HCT116 (cell line): ENCODE data around the gene TNRC6C. TPM values are rescaled to one million over a fixed set of nuclear protein-coding genes. Genes with fewer than 3 reads are reported as not detected.

Source experiments
- ATAC-seq: fragments of 200-7000 bp; cut with Tn5 transposase; 2 replicates; pipeline ENCODE4 v1.9.1; 2020; ENCODE audit warnings: mild to moderate bottlenecking, moderate library complexity
- BruUV-seq: library from RNA; stranded (reverse); fragments of 400-500 nt; replicated peaks from 2 replicates; lab custom pipeline; 2021; lab: Mats Ljungman, UMichigan
- CTCF ChIA-PET: fragments of 300-600 bp; sonication (Branson Sonifier 250); formaldehyde crosslinking; loops from one replicate; lab custom pipeline; 2021; ENCODE audit warnings: antibody characterized with exemption; lab: Charles Lee
- POLR2A ChIA-PET: fragments of 300-600, 350-600 bp; sonication (Branson Sonifier 250); formaldehyde crosslinking; loops from one replicate; lab custom pipeline; 2021; ENCODE audit warnings: antibody characterized with exemption; lab: Charles Lee
- RAD21 ChIA-PET, 2 experiments: fragments of 300-600 bp; sonication (Branson Sonifier 250); formaldehyde crosslinking; loops; one replicate each; lab custom pipeline; 2023; ENCODE audit warnings: low total read pairs in 2 of 2; ENCODE audit not compliant: uncharacterized antibody in 2 of 2, unreplicated experiment in 2 of 2, low non-redundant PET in 1 of 2; lab: Charles Lee
- DNase-seq: peaks from one replicate; pipeline ENCODE4 v3.0.0-alpha.2; 2010; ENCODE audit warnings: low read depth, low spot score
- H2AFZ ChIP-seq: fragments of 200-600 bp; shearing (Covaris generic), sonication (generic); 2 replicates; pipeline ENCODE4 v1.6.1; 2017; ENCODE audit warnings: low read depth, mixed run types, mixed read lengths, antibody characterized with exemption, low read length; ENCODE audit not compliant: poor library complexity, severe bottlenecking
- H3K27ac ChIP-seq: 2 replicates; pipeline ENCODE4 v1.5.1; 2012; ENCODE audit warnings: low read depth, low read length
- H3K27me3 ChIP-seq: fragments of 200-600 bp; sonication (generic); 2 replicates; pipeline ENCODE4 v1.6.1; 2016; ENCODE audit warnings: mixed run types, low read length, mixed read lengths; ENCODE audit not compliant: insufficient read depth
- H3K36me3 ChIP-seq, 2 experiments: fragments of 200-500 bp in 1 of 2; fragments of 200-600 bp in 1 of 2; sonication (Bioruptor generic) in 1 of 2; sonication (generic) in 1 of 2; 2 replicates each; pipeline versions ENCODE4 v1.5.1 to v1.6.1; 2014 to 2016; ENCODE audit warnings: low read length in 2 of 2, inconsistent platforms in 1 of 2, mixed read lengths in 1 of 2, mixed run types in 1 of 2; ENCODE audit not compliant: insufficient read depth in 2 of 2, control insufficient read depth in 1 of 2
- H3K4me1 ChIP-seq, 2 experiments: fragments of 200-600 bp in 1 of 2; sonication (generic) in 1 of 2; 2 replicates each; pipeline versions ENCODE4 v1.5.1 to v1.6.1; 2012 to 2017; ENCODE audit warnings: low read length in 2 of 2, inconsistent platforms in 1 of 2, mild to moderate bottlenecking in 1 of 2, mixed read lengths in 1 of 2, mixed run types in 1 of 2, moderate library complexity in 1 of 2; ENCODE audit not compliant: insufficient read depth in 2 of 2, control insufficient read depth in 1 of 2
- H3K4me2 ChIP-seq: fragments of 200-600 bp; sonication (generic); 2 replicates; pipeline ENCODE4 v1.6.1; 2017; ENCODE audit warnings: mixed run types, low read length, mixed read lengths
- H3K4me3 ChIP-seq, 2 experiments: fragments of 200-600 bp in 1 of 2; sonication (generic) in 1 of 2; replicated peaks in 1 of 2; 2 replicates each; pipeline ENCODE4 v1.5.1; 2011 to 2016; ENCODE audit warnings: low read length in 2 of 2, control low read depth in 1 of 2, low read depth in 1 of 2, mild to moderate bottlenecking in 1 of 2, mixed read lengths in 1 of 2, mixed run types in 1 of 2
- H3K79me2 ChIP-seq: fragments of 200-600 bp; sonication (generic); 2 replicates; pipeline ENCODE4 v1.6.1; 2017; ENCODE audit warnings: mild to moderate bottlenecking, mixed run types, low read length, moderate library complexity, mixed read lengths; ENCODE audit not compliant: insufficient read depth
- H3K9ac ChIP-seq: fragments of 200-600 bp; sonication (generic); 2 replicates; pipeline ENCODE4 v1.6.1; 2016; ENCODE audit warnings: low read length, mixed read lengths
- H3K9me2 ChIP-seq: fragments of 200-600 bp; sonication (generic), shearing (Covaris generic); 2 replicates; pipeline ENCODE4 v1.6.1; 2017; ENCODE audit warnings: mixed run types, mild to moderate bottlenecking, moderate library complexity; ENCODE audit not compliant: insufficient read depth
- H3K9me3 ChIP-seq, 2 experiments: fragments of 200-500 bp in 1 of 2; fragments of 200-600 bp in 1 of 2; sonication (Bioruptor generic) in 1 of 2; sonication (generic) in 1 of 2; 2 replicates each; pipeline ENCODE4 v1.6.1; 2014 to 2017; ENCODE audit warnings: low read length in 2 of 2, mixed read lengths in 2 of 2, inconsistent platforms in 1 of 2, low read depth in 1 of 2, mild to moderate bottlenecking in 1 of 2, mixed run types in 1 of 2, moderate library complexity in 1 of 2; ENCODE audit not compliant: control insufficient read depth in 1 of 2, insufficient read depth in 1 of 2
- H4K20me1 ChIP-seq: fragments of 200-600 bp; sonication (generic), shearing (Covaris generic); 2 replicates; pipeline ENCODE4 v1.6.1; 2017; ENCODE audit warnings: mixed run types, mild to moderate bottlenecking, moderate library complexity; ENCODE audit not compliant: insufficient read depth
- CEBPB ChIP-seq: IDR thresholded peaks from 2 replicates; pipeline ENCODE4 v1.6.1; 2012; ENCODE audit warnings: low read depth
- CTCF ChIP-seq, 3 experiments: fragments of 200-600 bp in 1 of 3; sonication (generic) in 1 of 3; IDR thresholded peaks in 2 of 3; conservative IDR thresholded peaks in 1 of 3; 2 replicates each; pipeline ENCODE4 v1.5.1; 2012 to 2017; ENCODE audit warnings: low read depth in 2 of 3, low read length in 2 of 3, antibody characterized with exemption in 1 of 3, borderline replicate concordance in 1 of 3, control low read depth in 1 of 3, mild to moderate bottlenecking in 1 of 3, mixed read lengths in 1 of 3, mixed run types in 1 of 3, moderate library complexity in 1 of 3; ENCODE audit not compliant: insufficient read depth in 1 of 3
- EGR1 ChIP-seq: IDR thresholded peaks from 2 replicates; pipeline ENCODE4 v1.6.1; 2012; ENCODE audit warnings: low read depth
- EZH2 ChIP-seq: fragments of 200-600 bp; sonication (generic); IDR thresholded peaks from 2 replicates; pipeline ENCODE4 v1.6.1; 2017; ENCODE audit warnings: antibody characterized with exemption, mixed run types
- FOSL1 ChIP-seq: IDR thresholded peaks from 2 replicates; pipeline ENCODE4 v1.6.1; 2012; ENCODE audit warnings: low read depth
- MAX ChIP-seq: IDR thresholded peaks from 2 replicates; pipeline ENCODE4 v1.6.1; 2012
- POLR2A ChIP-seq: IDR thresholded peaks from 2 replicates; pipeline ENCODE4 v1.7.0; 2011; ENCODE audit warnings: borderline replicate concordance; ENCODE audit not compliant: insufficient read depth, insufficient read length; ENCODE audit errors: extremely low read depth
- RAD21 ChIP-seq: IDR thresholded peaks from 2 replicates; pipeline ENCODE4 v1.6.1; 2012; ENCODE audit warnings: low read depth, mild to moderate bottlenecking
- SP1 ChIP-seq: IDR thresholded peaks from 2 replicates; pipeline ENCODE4 v1.6.1; 2012; ENCODE audit warnings: low read depth
- SRF ChIP-seq: IDR thresholded peaks from 2 replicates; pipeline ENCODE4 v1.6.1; 2012; ENCODE audit warnings: low read depth
- YY1 ChIP-seq: IDR thresholded peaks from 2 replicates; pipeline ENCODE4 v1.6.1; 2011; ENCODE audit warnings: low read length, low read depth, moderate library complexity, mild to moderate bottlenecking; ENCODE audit not compliant: insufficient replicate concordance; ENCODE audit errors: extremely low read depth
- ZBTB33 ChIP-seq: IDR thresholded peaks from 2 replicates; pipeline ENCODE4 v1.6.1; 2011; ENCODE audit warnings: mild to moderate bottlenecking, low read length, moderate library complexity; ENCODE audit not compliant: insufficient replicate concordance; ENCODE audit errors: extremely low read depth
- intact Hi-C: fragments of 100-400 bp; cut with micrococcal nuclease; formaldehyde crosslinking; loops from 2 replicates; pipeline ENCODE4 v1.10.0; 2022
- total RNA-seq: library from RNA; stranded (reverse); gene quantifications from one replicate; pipeline ENCODE4 v1.2.1, GENCODE V29; 2021; ENCODE audit not compliant: unreplicated experiment

TNRC6C gene
- total RNA-seq, 1 experiment from 2014 or later, result 23.4 TPM

- ATAC-seq (no peak), DNase-seq (no peak)
- intact Hi-C loops, result no loop called here
- no peaks in the 10 kb centered on the region for H3K79me2 ChIP-seq
- no peaks in the 10 kb centered on the region for H3K36me3 ChIP-seq
- BruUV-seq, result no TSS peak
- POLR2A ChIA-PET, result no interaction called here
- H3K4me1 ChIP-seq, result no peaks in the 10 kb centered on the region
- no peaks in the 10 kb centered on the region for H4K20me1 ChIP-seq
- no peak overlapping the region for H2AFZ ChIP-seq
- RAD21 ChIA-PET, result no interaction called here
- CTCF ChIA-PET, result interaction anchor here (2.5 kb wide), 1 partner anchor 22 kb away, joined by 14 read pairs; no protein-coding TSS in a partner anchor
- no peak overlapping the region for H3K4me3 ChIP-seq
- no peaks in the 10 kb centered on the region for H3K9me2 ChIP-seq
- H3K27ac ChIP-seq, result no peak overlapping the region
- H3K9me3 ChIP-seq, result no peaks in the 10 kb centered on the region
- no peak overlapping the region for H3K9ac ChIP-seq
- H3K4me2 ChIP-seq, result no peak overlapping the region
- TF ChIP-seq YY1, result no peak
- no peak for TF ChIP-seq EZH2
- TF ChIP-seq SP1, result no peak
- no peak for TF ChIP-seq MAX
- no peak for TF ChIP-seq CTCF (IDR thresholded peaks at IDR 0.05 in 2 of 3, conservative IDR thresholded peaks at IDR 0.05 in 1 of 3; ENCODE audit: borderline replicate concordance in 1 of 3, insufficient read depth in 1 of 3, low read depth in 2 of 3, low read length in 2 of 3)
- no peak for TF ChIP-seq FOSL1
- no peak for TF ChIP-seq EGR1
- no peak for TF ChIP-seq CEBPB
- TF ChIP-seq RAD21, result no peak
- TF ChIP-seq POLR2A, result no peak
- no peak for TF ChIP-seq SRF
- no peak for TF ChIP-seq ZBTB33
- no peaks in the 10 kb centered on the region for H3K27me3 ChIP-seq
These were observed 104.1 kb downstream of the TNRC6C start for GRCh38 chr17:78062596-78062995.
